ENCODE results near the gene PCBP4. TPM values are rescaled to one million over a fixed set of nuclear protein-coding genes. Genes with fewer than 3 reads are reported as not detected.

Gene PCBP4
- total RNA-seq, result 4.0 TPM

DNA sequence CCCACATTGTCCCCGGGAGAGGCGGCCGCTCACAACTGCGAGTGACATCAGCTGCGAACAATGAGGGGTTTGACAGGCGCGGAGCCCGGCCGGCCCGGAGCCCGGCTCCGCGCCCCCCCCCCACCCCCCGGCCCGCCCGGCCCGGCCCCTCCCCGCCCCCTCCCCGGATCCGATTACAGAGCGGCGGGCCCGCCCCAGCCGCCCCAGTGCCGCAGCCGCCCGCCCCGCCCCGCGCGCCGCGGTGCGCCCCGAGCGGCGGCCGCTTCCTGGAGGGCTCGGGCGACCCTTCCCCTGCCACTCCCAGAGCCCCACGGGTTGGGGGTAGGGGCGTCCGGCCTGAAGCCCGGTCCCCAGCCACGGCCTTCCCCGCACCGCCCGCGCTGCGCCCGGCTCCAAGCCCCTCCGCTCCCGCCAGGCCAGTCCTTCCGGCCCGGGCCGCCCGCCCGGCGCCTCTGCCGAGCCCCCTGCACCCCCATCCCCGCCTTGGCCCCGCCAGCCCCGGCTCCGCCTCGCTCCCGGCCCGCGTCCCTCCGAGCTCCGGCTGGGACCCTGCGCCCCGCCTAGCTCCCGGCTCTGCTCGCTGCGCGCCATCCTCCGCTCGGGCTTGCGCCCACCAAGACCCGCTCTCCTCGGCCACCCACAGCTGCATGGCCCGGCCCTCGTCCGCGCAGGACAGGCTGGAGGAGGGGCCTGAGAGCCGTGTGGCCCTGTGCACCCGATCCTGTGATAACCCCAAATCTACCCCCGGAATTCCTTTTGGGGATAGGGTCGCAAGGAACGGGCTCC lies at the start of gene PCBP4:
TSS of gene PCBP4 (minus strand) at position 71 of the 786 bp plus-strand sequence. CDS start 6,214 bp downstream, outside the sequence.
- peak in 1 of 3 donors; percentile 13 for DNase-seq (ENCODE audit: low read depth in 2 of 3, low spot score in 2 of 3)

DNA sequence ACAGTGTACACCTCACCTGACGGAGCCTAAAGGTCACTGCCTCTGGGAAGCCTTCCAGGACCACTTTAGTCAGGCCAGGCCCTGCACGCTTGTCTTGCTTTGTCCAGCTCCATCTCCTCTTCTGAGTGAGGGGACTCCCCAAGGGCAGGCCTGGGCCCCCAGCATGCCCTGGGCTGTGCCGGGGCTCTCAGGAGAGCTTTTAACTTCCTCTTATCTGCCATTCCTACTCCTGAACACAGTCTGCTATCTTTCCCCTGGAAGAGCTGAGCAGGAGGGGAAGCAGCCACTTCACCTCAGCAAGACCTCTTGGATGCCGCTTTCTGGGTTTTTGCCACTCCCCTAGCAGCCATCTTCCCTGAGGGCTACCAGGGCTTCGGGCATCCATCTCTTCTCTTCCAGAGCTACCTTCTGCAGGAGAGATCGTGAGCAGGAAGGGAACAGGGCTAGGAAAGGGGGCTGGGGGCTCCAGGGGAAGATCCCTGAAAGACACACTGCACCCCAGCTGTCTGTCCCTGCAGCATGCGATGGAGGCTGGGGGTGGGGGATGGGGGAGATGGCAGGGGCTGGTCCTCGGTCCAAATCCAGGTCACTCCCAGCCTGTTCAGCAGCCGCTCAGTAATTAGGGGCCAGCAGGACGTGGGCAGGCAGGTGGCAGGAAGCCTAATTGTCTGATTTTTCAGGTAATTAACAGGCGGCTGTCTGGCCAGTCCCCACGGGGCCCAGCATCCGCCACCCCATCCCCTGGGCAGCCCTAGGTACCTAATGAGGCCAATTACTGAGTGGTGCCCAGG lies 48.4 kb upstream of the PCBP4 start:
- DNase-seq (ENCODE audit: low read depth in 2 of 3, low spot score in 2 of 3), result no peak

DNA sequence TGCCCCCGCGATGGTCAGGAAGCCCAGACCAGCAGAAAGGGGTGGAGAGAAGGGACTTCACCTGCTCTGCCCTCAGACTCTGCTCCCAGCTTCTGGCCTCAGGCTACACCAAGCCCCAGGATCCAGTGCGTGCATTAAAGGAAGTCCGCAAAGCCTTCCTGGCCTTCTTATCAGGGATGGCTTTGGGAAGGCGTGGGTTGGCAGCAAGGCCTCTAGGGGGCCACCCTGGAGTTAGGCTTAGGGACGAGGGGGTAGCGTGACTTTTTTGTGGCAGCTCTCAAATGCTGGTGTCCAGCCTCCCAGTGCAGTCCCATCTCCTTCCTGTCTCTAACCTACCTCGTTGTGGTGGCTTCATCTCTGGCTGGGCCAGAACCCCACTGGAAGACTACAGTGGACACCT lies 47.4 kb upstream of the PCBP4 start:
- peak in 1 of 3 donors; percentile 16 for DNase-seq (ENCODE audit: low read depth in 2 of 3, low spot score in 2 of 3)

DNA sequence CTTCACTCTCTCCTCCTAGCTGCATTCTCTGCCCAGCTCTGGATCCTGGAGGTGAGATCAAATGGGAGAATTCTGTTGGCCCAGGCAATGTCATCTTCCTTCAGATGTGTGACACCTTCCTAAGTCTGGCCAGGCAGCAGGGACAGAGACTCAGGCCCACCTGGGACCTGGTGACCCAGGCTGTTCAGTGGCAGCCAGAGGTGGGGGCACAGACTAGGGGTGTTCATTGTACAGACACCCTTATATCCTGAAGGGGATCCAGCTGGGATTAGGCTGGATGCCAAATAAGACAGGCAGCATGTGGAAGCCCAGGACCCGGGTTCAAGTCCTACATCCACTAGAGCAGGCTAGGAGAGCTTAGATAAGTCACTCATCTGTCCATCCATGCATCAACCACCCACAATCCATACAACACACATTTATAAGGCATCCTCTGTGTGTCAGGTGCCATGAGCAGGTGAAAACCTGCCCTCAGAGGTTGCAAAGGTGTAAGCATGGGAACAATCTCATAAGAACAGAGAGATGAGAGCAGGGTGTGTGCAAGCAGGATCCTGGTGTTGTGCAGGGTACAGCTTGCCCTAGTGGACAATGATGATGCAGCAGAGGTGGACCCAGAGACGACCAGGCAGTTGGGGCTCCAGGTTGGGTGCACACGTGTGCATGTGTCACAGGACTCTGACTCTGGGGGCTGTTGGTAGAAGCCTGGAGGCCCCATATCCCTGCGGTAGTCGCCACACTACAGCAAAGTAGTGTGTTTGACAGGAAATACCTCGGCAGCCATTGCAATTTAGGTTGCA lies 46.7 kb upstream of the PCBP4 start:
- DNase-seq (ENCODE audit: low read depth in 2 of 3, low spot score in 2 of 3), result no peak

DNA sequence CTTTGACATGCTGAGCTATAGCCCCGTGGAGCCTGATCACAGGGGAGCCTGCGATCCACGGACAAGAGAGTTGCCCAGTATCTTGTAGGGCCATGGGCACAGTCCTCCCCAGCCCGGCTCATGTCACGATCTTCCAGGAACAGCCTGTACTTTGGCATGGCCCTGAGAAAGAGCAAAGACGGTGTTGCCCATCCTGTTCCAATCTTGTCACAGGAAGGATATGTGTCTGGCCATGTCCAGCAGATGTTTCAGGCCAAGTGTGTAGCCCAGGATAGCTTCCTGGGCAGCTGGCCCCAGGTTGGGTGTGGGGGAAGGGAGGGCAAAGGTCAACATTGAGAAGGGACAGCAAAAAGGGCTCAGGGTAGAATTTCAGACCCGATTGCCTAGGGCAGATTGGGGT lies 45.4 kb upstream of the PCBP4 start:
- DNase-seq (ENCODE audit: low read depth in 2 of 3, low spot score in 2 of 3), result no peak

- DNase-seq (ENCODE audit: low read depth in 2 of 3, low spot score in 2 of 3), result no peak
These were observed 43.2 kb upstream of the PCBP4 start for GRCh38 chr3:52010431-52010830.

- DNase-seq (ENCODE audit: low read depth in 2 of 3, low spot score in 2 of 3), result no peak
These were observed 40.0 kb upstream of the PCBP4 start for GRCh38 chr3:52007291-52007690.

- no peak for DNase-seq (ENCODE audit: low read depth in 2 of 3, low spot score in 2 of 3)
These were observed 39.5 kb upstream of the PCBP4 start for GRCh38 chr3:52006820-52007133.

DNA sequence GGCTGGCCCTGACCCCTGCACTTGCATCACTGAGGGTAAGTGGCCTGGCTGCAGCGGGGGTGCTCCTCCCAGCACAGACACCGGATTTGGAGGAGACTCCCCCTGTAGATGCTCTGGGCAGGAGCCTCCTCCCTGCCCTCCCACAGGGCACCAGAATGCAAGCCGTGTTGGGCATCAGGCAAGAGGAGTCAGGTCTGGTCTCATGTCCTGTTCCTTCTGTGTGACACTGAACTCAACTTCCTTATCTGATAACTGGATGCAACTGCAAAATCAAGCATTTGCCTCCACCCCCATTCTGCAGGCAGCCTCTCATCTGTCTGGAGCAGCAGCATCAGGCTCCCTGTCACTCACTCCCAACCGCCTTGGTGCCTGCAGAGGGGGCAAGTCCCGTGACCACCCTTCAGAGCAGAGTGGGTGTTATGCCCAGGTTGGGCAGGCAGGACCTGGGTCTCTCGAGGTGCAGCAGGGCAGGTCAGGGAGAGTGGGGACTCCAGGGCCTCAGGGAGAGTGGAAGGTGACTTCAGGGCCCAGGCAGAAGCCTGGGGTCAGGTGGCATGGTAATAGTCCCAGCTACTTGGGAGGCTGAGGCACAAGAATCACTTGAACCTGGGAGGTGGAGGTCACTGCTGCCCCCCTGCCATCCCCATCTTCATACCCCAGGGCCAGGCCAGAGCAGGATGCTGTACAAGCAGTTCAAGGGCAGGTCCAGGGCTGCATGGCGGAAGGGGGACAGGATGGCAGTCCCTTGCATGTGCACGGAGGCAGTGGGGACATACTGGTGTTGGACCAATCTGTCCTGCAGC lies 39.0 kb upstream of the PCBP4 start:
- peak in 1 of 3 donors; percentile 34 for DNase-seq (ENCODE audit: low read depth in 2 of 3, low spot score in 2 of 3)

- no peak for DNase-seq (ENCODE audit: low read depth in 2 of 3, low spot score in 2 of 3)
These were observed 38.3 kb upstream of the PCBP4 start for GRCh38 chr3:52005571-52005986.

- DNase-seq (ENCODE audit: low read depth in 2 of 3, low spot score in 2 of 3), result no peak
These were observed 37.7 kb upstream of the PCBP4 start for GRCh38 chr3:52004906-52005395.

GRCh38 chr3:52004163-52004787 lies 37.0 kb upstream of the PCBP4 start:
- DNase-seq (ENCODE audit: low read depth in 2 of 3, low spot score in 2 of 3), result peak in 1 of 3 donors; percentile 45

DNA sequence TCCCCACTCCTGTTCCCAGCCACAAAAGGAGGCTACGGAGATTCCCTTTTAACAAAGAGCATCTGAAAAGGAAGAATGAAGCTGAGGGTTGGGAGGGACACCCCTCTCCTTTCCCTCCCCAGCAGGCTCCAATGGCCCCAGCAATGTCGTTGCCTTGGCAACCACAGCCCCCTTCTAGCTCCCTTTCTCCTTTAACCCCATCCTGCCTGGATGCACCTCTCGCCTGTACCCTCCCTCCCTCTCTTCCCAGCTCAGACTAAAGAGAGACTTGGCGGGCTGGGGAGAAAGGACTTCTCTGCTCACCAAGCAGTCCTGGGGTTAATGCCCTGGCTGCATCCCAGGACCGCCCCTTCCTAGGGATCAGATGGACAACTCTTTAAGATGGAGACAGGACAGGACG lies 35.5 kb upstream of the PCBP4 start:
- no peak for DNase-seq (ENCODE audit: low read depth in 2 of 3, low spot score in 2 of 3)

DNA sequence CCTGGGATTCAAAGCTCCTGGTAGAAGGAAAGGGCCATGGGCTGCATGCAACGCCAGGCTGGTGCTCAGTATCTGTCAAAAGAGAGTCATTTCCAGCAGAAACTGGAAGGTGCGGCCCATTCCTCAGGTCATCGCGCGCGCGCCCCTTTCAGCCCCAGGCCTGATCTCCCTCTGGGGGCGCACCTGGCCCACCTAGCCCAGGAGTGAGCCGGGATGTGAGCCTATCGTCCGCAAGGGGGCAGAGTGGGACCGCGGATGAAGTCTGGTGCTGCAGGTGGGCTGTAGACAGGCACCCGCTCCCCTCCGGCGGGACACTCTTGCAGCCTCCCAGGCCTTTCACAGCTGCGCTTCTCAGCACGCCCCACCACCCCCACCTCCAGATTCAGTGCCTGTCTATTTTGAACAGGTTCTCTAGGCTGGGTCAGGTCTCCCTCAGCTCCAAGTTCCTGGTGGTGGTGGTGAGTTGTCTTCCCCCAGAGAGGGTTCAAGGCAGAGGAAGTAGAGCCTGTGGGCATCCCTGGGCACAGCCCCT lies 34.3 kb upstream of the PCBP4 start:
- peak; percentile 79 to 93 (median 85) for DNase-seq (ENCODE audit: low read depth in 2 of 3, low spot score in 2 of 3)

DNA sequence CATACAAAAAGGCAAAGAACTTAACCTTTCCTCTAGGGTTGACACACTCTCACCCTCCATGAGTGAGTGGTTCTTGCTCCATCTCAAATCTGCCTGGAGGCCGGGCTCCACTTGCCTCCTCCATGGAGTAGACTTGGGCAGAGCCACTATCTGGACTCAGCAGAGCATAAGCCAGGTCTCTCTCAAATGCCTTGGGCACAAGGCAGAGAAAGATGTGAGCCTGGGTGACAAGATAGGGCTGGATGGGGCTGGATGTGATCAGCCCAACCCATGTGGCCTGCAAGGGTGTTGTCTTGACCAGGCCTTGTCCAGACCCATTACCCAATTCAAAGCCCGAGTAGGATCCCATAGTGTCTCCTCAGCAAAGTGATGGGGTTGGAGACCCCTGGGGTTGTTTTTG lies 32.6 kb upstream of the PCBP4 start:
- DNase-seq (ENCODE audit: low read depth in 2 of 3, low spot score in 2 of 3), result no peak

GRCh38 chr3:51998774-51999173 lies 31.5 kb upstream of the PCBP4 start:
- DNase-seq (ENCODE audit: low read depth in 2 of 3, low spot score in 2 of 3), result no peak

DNA sequence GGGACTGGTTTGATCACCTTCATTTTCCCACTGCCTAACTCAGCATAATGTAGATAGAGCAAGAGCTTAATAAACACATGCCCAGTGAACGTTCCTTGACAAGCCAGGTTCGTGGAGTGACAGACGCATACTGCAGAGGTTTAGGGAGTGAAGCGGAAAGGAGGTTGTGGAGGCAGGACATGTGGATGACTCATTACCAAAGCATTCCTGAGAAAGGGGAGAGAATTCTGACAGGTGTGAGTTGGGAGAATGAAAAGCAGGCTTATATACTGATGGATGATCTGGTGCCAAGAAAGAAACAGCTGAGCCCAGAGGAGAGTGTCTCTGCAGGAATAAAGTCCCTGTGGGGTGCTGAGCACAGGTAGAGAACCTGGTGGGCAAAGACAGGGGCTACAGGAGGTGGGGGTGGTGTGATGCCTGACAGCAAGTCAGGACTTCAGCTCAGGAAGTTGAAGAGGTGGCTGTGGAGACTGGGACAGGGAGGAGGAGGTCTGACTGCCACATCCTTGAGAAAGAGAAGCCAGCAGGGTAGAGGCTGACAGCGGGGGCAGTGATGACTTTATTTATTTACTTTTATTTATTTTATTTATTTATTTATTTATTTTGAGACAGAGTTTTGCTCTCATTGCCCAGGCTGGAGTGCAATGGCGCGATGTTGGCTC lies 30.8 kb upstream of the PCBP4 start:
- no peak for DNase-seq (ENCODE audit: low read depth in 2 of 3, low spot score in 2 of 3)

GRCh38 chr3:51997172-51997571 lies 29.9 kb upstream of the PCBP4 start:
- no peak for DNase-seq (ENCODE audit: low read depth in 2 of 3, low spot score in 2 of 3)
